ENCODE data around the gene KIF14. TPM values are rescaled to one million over a fixed set of nuclear protein-coding genes. Genes with fewer than 3 reads are reported as not detected.

KIF14 gene
- polyA plus RNA-seq, 1 of the 3 experiments (the other 2 are of a cell fraction) = 1.2 TPM

- no peak for TF ChIP-seq YY1 (IDR thresholded peaks at IDR 0.05; ENCODE audit: low read depth)
- no peak for TF ChIP-seq FOXJ3 (CRISPR knock-in tag; IDR thresholded peaks at IDR 0.05)
- no peak for TF ChIP-seq RAD21 (IDR thresholded peaks at IDR 0.05; ENCODE audit: low read length)
- TF ChIP-seq, protein P1, sequence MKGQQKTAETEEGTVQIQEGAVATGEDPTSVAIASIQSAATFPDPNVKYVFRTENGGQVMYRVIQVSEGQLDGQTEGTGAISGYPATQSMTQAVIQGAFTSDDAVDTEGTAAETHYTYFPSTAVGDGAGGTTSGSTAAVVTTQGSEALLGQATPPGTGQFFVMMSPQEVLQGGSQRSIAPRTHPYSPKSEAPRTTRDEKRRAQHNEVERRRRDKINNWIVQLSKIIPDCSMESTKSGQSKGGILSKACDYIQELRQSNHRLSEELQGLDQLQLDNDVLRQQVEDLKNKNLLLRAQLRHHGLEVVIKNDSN (IDR thresholded peaks at IDR 0.05; ENCODE audit: borderline replicate concordance, low read depth) = no peak
- no peak for TF ChIP-seq JUND (IDR thresholded peaks at IDR 0.05)
- no peak for TF ChIP-seq TCF12 (IDR thresholded peaks at IDR 0.05)
- TF ChIP-seq RCOR1 (IDR thresholded peaks at IDR 0.05; ENCODE audit: low read length) = no peak
- no peak for TF ChIP-seq FOXM1 (IDR thresholded peaks at IDR 0.05; ENCODE audit: low read depth)
- TF ChIP-seq EZH2phosphoT487 (IDR thresholded peaks at IDR 0.05; ENCODE audit: borderline replicate concordance, low read depth) = no peak
- TF ChIP-seq, protein P2, sequence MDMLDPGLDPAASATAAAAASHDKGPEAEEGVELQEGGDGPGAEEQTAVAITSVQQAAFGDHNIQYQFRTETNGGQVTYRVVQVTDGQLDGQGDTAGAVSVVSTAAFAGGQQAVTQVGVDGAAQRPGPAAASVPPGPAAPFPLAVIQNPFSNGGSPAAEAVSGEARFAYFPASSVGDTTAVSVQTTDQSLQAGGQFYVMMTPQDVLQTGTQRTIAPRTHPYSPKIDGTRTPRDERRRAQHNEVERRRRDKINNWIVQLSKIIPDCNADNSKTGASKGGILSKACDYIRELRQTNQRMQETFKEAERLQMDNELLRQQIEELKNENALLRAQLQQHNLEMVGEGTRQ (IDR thresholded peaks at IDR 0.05; ENCODE audit: borderline replicate concordance, low read depth, low read length) = no peak
These were observed 92.9 kb downstream of the KIF14 start (continued) for GRCh38 chr1:200527670-200528069.

- H3F3A ChIP-seq (replicated peaks; ENCODE audit: insufficient read depth) = no peaks in the 10 kb centered on the region
- no peak overlapping the region for H3K4me2 ChIP-seq
- ChIA-PET POLR2A (no interaction called here), CTCF (interaction anchor here (0.7 to 1.4 kb wide), 5 partner anchors 11 to 34 kb away, joined by 3 read pairs; no protein-coding TSS in a partner anchor)
- no peak overlapping the region for H2AFZ ChIP-seq (ENCODE audit: low read depth)
- TF ChIP-seq, protein P3, sequence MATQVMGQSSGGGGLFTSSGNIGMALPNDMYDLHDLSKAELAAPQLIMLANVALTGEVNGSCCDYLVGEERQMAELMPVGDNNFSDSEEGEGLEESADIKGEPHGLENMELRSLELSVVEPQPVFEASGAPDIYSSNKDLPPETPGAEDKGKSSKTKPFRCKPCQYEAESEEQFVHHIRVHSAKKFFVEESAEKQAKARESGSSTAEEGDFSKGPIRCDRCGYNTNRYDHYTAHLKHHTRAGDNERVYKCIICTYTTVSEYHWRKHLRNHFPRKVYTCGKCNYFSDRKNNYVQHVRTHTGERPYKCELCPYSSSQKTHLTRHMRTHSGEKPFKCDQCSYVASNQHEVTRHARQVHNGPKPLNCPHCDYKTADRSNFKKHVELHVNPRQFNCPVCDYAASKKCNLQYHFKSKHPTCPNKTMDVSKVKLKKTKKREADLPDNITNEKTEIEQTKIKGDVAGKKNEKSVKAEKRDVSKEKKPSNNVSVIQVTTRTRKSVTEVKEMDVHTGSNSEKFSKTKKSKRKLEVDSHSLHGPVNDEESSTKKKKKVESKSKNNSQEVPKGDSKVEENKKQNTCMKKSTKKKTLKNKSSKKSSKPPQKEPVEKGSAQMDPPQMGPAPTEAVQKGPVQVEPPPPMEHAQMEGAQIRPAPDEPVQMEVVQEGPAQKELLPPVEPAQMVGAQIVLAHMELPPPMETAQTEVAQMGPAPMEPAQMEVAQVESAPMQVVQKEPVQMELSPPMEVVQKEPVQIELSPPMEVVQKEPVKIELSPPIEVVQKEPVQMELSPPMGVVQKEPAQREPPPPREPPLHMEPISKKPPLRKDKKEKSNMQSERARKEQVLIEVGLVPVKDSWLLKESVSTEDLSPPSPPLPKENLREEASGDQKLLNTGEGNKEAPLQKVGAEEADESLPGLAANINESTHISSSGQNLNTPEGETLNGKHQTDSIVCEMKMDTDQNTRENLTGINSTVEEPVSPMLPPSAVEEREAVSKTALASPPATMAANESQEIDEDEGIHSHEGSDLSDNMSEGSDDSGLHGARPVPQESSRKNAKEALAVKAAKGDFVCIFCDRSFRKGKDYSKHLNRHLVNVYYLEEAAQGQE (IDR thresholded peaks at IDR 0.05; ENCODE audit: low read depth, low read length) = no peak
- no peak for TF ChIP-seq TCF12 (IDR thresholded peaks at IDR 0.05)
- TF ChIP-seq, protein P1 (IDR thresholded peaks at IDR 0.05; ENCODE audit: borderline replicate concordance, low read depth) = no peak
- no peak for TF ChIP-seq FOXM1 (IDR thresholded peaks at IDR 0.05; ENCODE audit: low read depth)
- no peak for TF ChIP-seq PBX3 (IDR thresholded peaks at IDR 0.05)
- TF ChIP-seq, protein P2 (IDR thresholded peaks at IDR 0.05; ENCODE audit: borderline replicate concordance, low read depth, low read length) = no peak
- no peak for TF ChIP-seq IRF3 (IDR thresholded peaks at IDR 0.05; ENCODE audit: low read depth, low read length)
- TF ChIP-seq EZH2phosphoT487 (IDR thresholded peaks at IDR 0.05; ENCODE audit: borderline replicate concordance, low read depth) = no peak
- no peak for TF ChIP-seq GABPA (IDR thresholded peaks at IDR 0.05; ENCODE audit: low read depth)
- no peak for TF ChIP-seq FOSL2 (IDR thresholded peaks at IDR 0.05; ENCODE audit: borderline replicate concordance, low read depth)
- no peak for TF ChIP-seq SIN3A (IDR thresholded peaks at IDR 0.05; ENCODE audit: borderline replicate concordance, low read depth, low read length)
- no peak for TF ChIP-seq CHD2 (IDR thresholded peaks at IDR 0.05; ENCODE audit: low read length, partially characterized antibody)
- TF ChIP-seq TAF1 (IDR thresholded peaks at IDR 0.05; ENCODE audit: borderline replicate concordance, low read depth, low read length) = no peak
- no peak for TF ChIP-seq ELF1 (IDR thresholded peaks at IDR 0.05)
- TF ChIP-seq EP300 (IDR thresholded peaks at IDR 0.05; ENCODE audit: borderline replicate concordance in 1 of 2, low read depth in 1 of 2, low read length in 1 of 2) = no peak
- no peaks in the 10 kb centered on the region for H3K4me1 ChIP-seq (ENCODE audit: control insufficient read depth in 1 of 2, insufficient read depth in 2 of 2, low read depth in 1 of 2, low read length in 1 of 2)
- no peaks in the 10 kb centered on the region for H4K20me1 ChIP-seq (ENCODE audit: insufficient read depth)
- no peaks in the 10 kb centered on the region for H3K79me2 ChIP-seq (ENCODE audit: insufficient read depth)
- peaks cover 4% of the 10 kb centered on the region; the same call in 1 of the 2 replicates for H3K27me3 ChIP-seq (ENCODE audit: insufficient read depth)
- no peaks in the 10 kb centered on the region for H3K9me2 ChIP-seq
- WGBS (ENCODE audit: low lambda C conversion rate) = 63% methylated on average over 5 of the region's 5 CpGs
- no peaks in the 10 kb centered on the region for H3K36me3 ChIP-seq (replicated peaks in 1 of 2; ENCODE audit: control insufficient read depth in 1 of 2, insufficient read depth in 2 of 2, low read length in 1 of 2)
- H3K27ac ChIP-seq (ENCODE audit: low read depth in 2 of 2, low read length in 1 of 2) = no peak overlapping the region
- no peaks in the 10 kb centered on the region for H3K9me3 ChIP-seq
- no peak overlapping the region for H3K9ac ChIP-seq
- DNase-seq = no peak
- no peak overlapping the region for H3K4me3 ChIP-seq (ENCODE audit: low read depth in 2 of 2, low read length in 1 of 2)
These were observed 93.6 kb downstream of the KIF14 start for GRCh38 chr1:200526709-200527612.

Data from SK-N-SH (cell line).